ENCODE results near the gene IGF2.

- TF ChIP-seq CTCF (IDR thresholded peaks at IDR 0.05) (no peak), POLR2A (IDR thresholded peaks at IDR 0.05) (no peak)
Observed at GRCh38 chr11:2158296-2158737, 19.1 kb upstream of the IGF2 start.
